ENCODE measurements around the gene BRINP3.

BRINP3 gene

GRCh38 chr1:190413142-190413541, 64.5 kb downstream of the BRINP3 start:
- no peak for TF ChIP-seq POLR2A (IDR thresholded peaks at IDR 0.05; ENCODE audit: extremely low read depth, insufficient read length)
- H3K4me3 ChIP-seq (ENCODE audit: low read depth, low read length): no peak overlapping the region
- no peak for DNase-seq (ENCODE audit: low read depth)

GRCh38 chr1:190403402-190403801, 74.3 kb downstream of the BRINP3 start:
- no peak for DNase-seq (ENCODE audit: low read depth)
- no peak overlapping the region for H3K4me3 ChIP-seq (ENCODE audit: low read depth, low read length)
- TF ChIP-seq MYC (IDR thresholded peaks at IDR 0.05; ENCODE audit: low read depth, low read length) (no peak), CTCF (IDR thresholded peaks at IDR 0.05; ENCODE audit: low read depth, low read length) (no peak), POLR2A (IDR thresholded peaks at IDR 0.05; ENCODE audit: extremely low read depth, insufficient read length) (no peak), MAX (IDR thresholded peaks at IDR 0.05; ENCODE audit: low read depth, low read length) (no peak)

- no peak for DNase-seq (ENCODE audit: low read depth)
- no peak overlapping the region for H3K4me3 ChIP-seq (ENCODE audit: low read depth, low read length)
- TF ChIP-seq MAX (IDR thresholded peaks at IDR 0.05; ENCODE audit: low read depth, low read length) (no peak), CTCF (IDR thresholded peaks at IDR 0.05; ENCODE audit: low read depth, low read length) (no peak), MYC (IDR thresholded peaks at IDR 0.05; ENCODE audit: low read depth, low read length) (no peak), POLR2A (IDR thresholded peaks at IDR 0.05; ENCODE audit: extremely low read depth, insufficient read length) (no peak)
Measured at GRCh38 chr1:190399233-190399632, 78.4 kb downstream of the BRINP3 start.

GRCh38 chr1:190391582-190391981, 86.1 kb downstream of the BRINP3 start:
- DNase-seq (ENCODE audit: low read depth): no peak
- no peak overlapping the region for H3K4me3 ChIP-seq (ENCODE audit: low read depth, low read length)
- no peak for TF ChIP-seq MYC (IDR thresholded peaks at IDR 0.05; ENCODE audit: low read depth, low read length)
- TF ChIP-seq MAX (IDR thresholded peaks at IDR 0.05; ENCODE audit: low read depth, low read length): no peak
- TF ChIP-seq POLR2A (IDR thresholded peaks at IDR 0.05; ENCODE audit: extremely low read depth, insufficient read length): no peak
- no peak for TF ChIP-seq CTCF (IDR thresholded peaks at IDR 0.05; ENCODE audit: low read depth, low read length)

GRCh38 chr1:190377991-190378390, 99.7 kb downstream of the BRINP3 start:
- no peak overlapping the region for H3K4me3 ChIP-seq (ENCODE audit: low read depth, low read length)
- no peak for DNase-seq (ENCODE audit: low read depth)
- TF ChIP-seq CTCF (IDR thresholded peaks at IDR 0.05; ENCODE audit: low read depth, low read length): no peak
- TF ChIP-seq POLR2A (IDR thresholded peaks at IDR 0.05; ENCODE audit: extremely low read depth, insufficient read length): no peak
- TF ChIP-seq MAX (IDR thresholded peaks at IDR 0.05; ENCODE audit: low read depth, low read length): no peak
- no peak for TF ChIP-seq MYC (IDR thresholded peaks at IDR 0.05; ENCODE audit: low read depth, low read length)

- no peak for DNase-seq (ENCODE audit: low read depth)
- TF ChIP-seq MAX (IDR thresholded peaks at IDR 0.05; ENCODE audit: low read depth, low read length) (no peak), POLR2A (IDR thresholded peaks at IDR 0.05; ENCODE audit: extremely low read depth, insufficient read length) (no peak), CTCF (IDR thresholded peaks at IDR 0.05; ENCODE audit: low read depth, low read length) (no peak), MYC (IDR thresholded peaks at IDR 0.05; ENCODE audit: low read depth, low read length) (no peak)
- H3K4me3 ChIP-seq (ENCODE audit: low read depth, low read length): no peak overlapping the region
Measured at GRCh38 chr1:190377294-190377693, 100.4 kb downstream of the BRINP3 start.
